GM12874 (cell line): ENCODE data around the gene MESP1.

Experiments used
- CTCF ChIP-seq: IDR thresholded peaks from 2 replicates; pipeline ENCODE4 v1.5.1; 2011; ENCODE audit warnings: low read depth, mild to moderate bottlenecking, control low read depth, low read length, moderate library complexity; ENCODE audit not compliant: insufficient read depth

Gene MESP1

GRCh38 chr15:89792106-89792805 lies 41.2 kb upstream of the MESP1 start:
- TF ChIP-seq CTCF, result no peak

GRCh38 chr15:89790661-89791060 lies 39.6 kb upstream of the MESP1 start:
- TF ChIP-seq CTCF, result no peak

DNA sequence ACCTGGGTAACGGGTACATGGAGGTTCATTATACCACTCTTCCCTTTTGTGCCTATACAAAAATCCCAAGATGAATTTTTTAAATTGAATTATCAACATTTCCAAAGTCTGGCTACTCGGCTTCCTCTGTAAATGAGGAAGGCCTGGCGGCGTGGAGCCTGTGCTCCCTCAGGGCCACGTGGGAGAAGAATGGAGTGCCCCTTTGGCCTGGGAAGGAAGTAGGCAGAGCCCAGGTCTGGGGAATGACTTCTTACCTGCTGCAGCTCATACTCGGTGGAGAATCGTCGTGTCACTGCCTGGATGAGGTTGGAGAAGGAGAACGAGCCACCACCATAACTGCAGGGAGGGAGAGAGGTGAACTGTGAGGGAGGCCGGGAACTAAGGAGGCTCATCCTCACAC lies 39.2 kb upstream of the MESP1 start:
- TF ChIP-seq CTCF, result no peak

GRCh38 chr15:89787944-89788343 lies 36.9 kb upstream of the MESP1 start:
- TF ChIP-seq CTCF, result no peak

DNA sequence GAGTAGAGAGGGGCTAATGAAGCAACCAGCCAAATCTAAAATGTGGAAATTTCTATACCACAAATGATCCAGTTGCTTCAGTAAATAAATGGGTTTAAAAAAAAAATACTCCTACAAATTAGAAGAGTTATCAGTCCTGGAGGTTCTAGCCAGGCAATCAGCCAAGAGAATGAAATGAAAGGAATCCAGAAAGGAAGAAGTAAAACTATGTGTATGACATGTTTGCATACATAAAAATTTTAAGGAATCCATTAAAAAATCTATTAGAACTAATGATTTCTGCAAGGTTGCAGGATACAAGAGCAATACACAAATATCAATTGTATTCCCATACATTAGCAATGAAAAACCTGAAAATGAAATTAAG lies 34.7 kb upstream of the MESP1 start:
- no peak for TF ChIP-seq CTCF

DNA sequence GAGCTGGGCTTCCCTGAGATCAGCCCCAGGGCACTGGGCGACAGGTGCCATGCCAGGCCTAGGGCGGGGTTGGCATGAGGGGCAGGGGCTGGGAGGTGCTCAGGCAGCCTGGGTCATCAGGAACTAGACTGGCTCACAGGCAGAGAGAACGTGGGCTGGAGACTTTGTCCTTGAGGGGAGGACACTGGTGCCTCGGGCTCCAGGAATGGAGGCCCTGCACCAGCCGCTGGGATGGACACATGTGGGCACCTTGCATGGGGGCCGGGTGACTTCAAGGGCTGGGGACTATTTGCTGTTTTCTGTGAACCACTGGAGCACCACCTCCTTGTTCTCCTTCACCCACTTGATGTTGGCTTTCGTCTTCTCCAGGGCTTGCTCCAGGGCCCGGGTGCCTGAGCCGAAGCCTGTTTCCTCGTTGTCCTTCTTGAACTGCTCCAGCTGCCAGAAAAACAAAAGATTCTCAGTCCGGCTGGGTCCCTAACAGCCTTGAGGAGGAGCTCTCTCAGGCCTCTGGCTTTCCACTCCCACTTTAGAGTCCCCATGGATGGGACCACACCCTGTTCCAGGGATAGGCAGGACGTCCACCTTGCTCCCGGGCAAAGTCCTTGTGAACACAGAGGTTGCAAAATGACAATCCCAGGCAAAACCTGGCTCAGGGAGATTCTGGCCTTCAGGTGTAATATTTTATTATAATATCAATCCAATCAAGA lies 34.2 kb upstream of the MESP1 start:
- TF ChIP-seq CTCF, result no peak

DNA sequence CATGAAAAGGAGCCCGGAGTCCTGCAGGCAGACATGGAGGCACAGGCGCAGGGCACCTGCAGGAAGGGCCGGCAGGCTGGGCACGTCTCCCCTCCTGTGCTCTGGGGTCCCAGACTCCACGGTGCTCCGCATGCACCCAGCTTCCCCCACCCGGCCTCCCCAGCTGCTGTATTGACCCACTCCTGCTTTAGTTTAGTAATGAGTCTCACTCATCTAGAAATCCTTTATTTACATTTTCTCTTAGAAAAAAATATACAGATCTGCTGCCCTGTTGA lies 33.6 kb upstream of the MESP1 start:
- TF ChIP-seq CTCF, result no peak
